SU-DHL-6 (cell line): Measurements from ENCODE around the gene TRUB1.

Source experiments
- EZH2phosphoT487 ChIP-seq: fragments of 200-600 bp; sonication (generic), shearing (Covaris generic); conservative IDR thresholded peaks from 2 replicates; pipeline ENCODE4 v1.6.1; 2018; ENCODE audit warnings: mild to moderate bottlenecking, antibody characterized with exemption, low read length, moderate library complexity, mixed read lengths
- TF ChIP-seq, protein P1 (sequence below): fragments of 200-600 bp; sonication (generic); IDR thresholded peaks from one replicate; pipeline ENCODE4 v1.5.1; 2017; ENCODE audit warnings: antibody characterized with exemption, mild to moderate bottlenecking, low read length, moderate library complexity; ENCODE audit not compliant: insufficient read depth, poor library complexity, severe bottlenecking

DNA sequence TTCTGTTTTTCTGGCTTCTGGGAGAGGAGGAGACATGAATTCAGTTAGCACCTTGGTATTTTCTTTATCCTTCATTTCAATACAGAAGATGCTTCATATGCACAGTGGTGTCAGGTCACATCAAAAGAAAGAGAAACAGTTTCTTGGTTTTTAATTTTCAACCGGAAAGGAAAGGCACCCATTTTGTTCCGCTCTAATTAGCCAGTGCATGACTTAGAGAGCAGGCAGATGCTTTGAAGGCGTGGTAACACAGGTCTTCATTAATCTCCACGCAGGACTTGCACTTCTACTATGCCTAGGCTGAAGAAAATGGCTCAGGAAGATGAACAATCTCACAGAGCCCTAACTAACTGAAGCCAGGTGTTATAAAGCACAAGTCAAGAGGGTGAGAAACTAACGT lies 84.7 kb downstream of the TRUB1 start:
- TF ChIP-seq, protein P1, sequence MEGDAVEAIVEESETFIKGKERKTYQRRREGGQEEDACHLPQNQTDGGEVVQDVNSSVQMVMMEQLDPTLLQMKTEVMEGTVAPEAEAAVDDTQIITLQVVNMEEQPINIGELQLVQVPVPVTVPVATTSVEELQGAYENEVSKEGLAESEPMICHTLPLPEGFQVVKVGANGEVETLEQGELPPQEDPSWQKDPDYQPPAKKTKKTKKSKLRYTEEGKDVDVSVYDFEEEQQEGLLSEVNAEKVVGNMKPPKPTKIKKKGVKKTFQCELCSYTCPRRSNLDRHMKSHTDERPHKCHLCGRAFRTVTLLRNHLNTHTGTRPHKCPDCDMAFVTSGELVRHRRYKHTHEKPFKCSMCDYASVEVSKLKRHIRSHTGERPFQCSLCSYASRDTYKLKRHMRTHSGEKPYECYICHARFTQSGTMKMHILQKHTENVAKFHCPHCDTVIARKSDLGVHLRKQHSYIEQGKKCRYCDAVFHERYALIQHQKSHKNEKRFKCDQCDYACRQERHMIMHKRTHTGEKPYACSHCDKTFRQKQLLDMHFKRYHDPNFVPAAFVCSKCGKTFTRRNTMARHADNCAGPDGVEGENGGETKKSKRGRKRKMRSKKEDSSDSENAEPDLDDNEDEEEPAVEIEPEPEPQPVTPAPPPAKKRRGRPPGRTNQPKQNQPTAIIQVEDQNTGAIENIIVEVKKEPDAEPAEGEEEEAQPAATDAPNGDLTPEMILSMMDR, result no peak
- no peak for TF ChIP-seq EZH2phosphoT487
